Neuronal stem cell (in vitro differentiated cells): ENCODE measurements around the gene HELZ.

ENCODE experiments used
- DNase-seq: peaks from one replicate; pipeline ENCODE4 v3.0.0-alpha.2; 2013; ENCODE audit warnings: low spot score
- H2AFZ ChIP-seq: one replicate; pipeline ENCODE4 v1.6.1; 2013; ENCODE audit warnings: mild to moderate bottlenecking, low read length, inconsistent platforms
- H2AK5ac ChIP-seq: 2 replicates; pipeline ENCODE4 v1.6.1; 2013; ENCODE audit warnings: low read depth, mild to moderate bottlenecking, inconsistent platforms, low read length, moderate library complexity, mixed read lengths
- H2BK120ac ChIP-seq: 2 replicates; pipeline ENCODE4 v1.6.1; 2013; ENCODE audit warnings: low read depth, mild to moderate bottlenecking, inconsistent platforms, low read length, moderate library complexity, mixed read lengths
- H2BK12ac ChIP-seq: one replicate; pipeline ENCODE4 v1.6.1; 2013; ENCODE audit warnings: low read length, inconsistent platforms
- H2BK15ac ChIP-seq: 2 replicates; pipeline ENCODE4 v1.6.1; 2013; ENCODE audit warnings: mild to moderate bottlenecking, low read length, inconsistent platforms, mixed read lengths
- H2BK5ac ChIP-seq: one replicate; pipeline ENCODE4 v1.6.1; 2013; ENCODE audit warnings: inconsistent platforms, mild to moderate bottlenecking, low read length, moderate library complexity
- H3K14ac ChIP-seq: one replicate; pipeline ENCODE4 v1.6.1; 2013; ENCODE audit warnings: low read length, inconsistent platforms
- H3K18ac ChIP-seq: 2 replicates; pipeline ENCODE4 v1.6.1; 2013; ENCODE audit warnings: low read length, inconsistent platforms
- H3K23ac ChIP-seq: 2 replicates; pipeline ENCODE4 v1.6.1; 2013; ENCODE audit warnings: low read depth, mild to moderate bottlenecking, mixed read lengths, low read length, inconsistent platforms; ENCODE audit not compliant: poor library complexity
- H3K27ac ChIP-seq: replicated peaks from 3 replicates; pipeline ENCODE4 v1.5.1; 2013; ENCODE audit warnings: low read length, inconsistent platforms
- H3K27me3 ChIP-seq, 3 experiments: 2 replicates each; pipeline ENCODE4 v1.6.1; 2013; ENCODE audit warnings: low read length in 3 of 3, mild to moderate bottlenecking in 2 of 3, inconsistent platforms in 1 of 3, low read depth in 1 of 3, mixed read lengths in 1 of 3, moderate library complexity in 1 of 3; ENCODE audit not compliant: control insufficient read depth in 3 of 3, insufficient read depth in 3 of 3
- H3K36me3 ChIP-seq, 2 donors: replicated peaks in 1 of 2; 2 replicates each; pipeline ENCODE4 v1.6.1; 2013; ENCODE audit warnings: low read length in 2 of 2; ENCODE audit not compliant: control insufficient read depth in 2 of 2, insufficient read depth in 2 of 2
- H3K4ac ChIP-seq: 2 replicates; pipeline ENCODE4 v1.6.1; 2013; ENCODE audit warnings: inconsistent platforms, mild to moderate bottlenecking, low read length, moderate library complexity
- H3K4me1 ChIP-seq, 2 donors: 1 replicate in 1 of 2; 2 replicates in 1 of 2; pipeline ENCODE4 v1.6.1; 2013; ENCODE audit warnings: low read length in 2 of 2, low read depth in 1 of 2; ENCODE audit not compliant: control insufficient read depth in 2 of 2, insufficient read depth in 1 of 2
- H3K4me2 ChIP-seq: one replicate; pipeline ENCODE4 v1.6.1; 2013; ENCODE audit warnings: mild to moderate bottlenecking, low read length, inconsistent platforms; ENCODE audit not compliant: insufficient read depth, poor library complexity, severe bottlenecking
- H3K4me3 ChIP-seq, 2 donors: 2 replicates each; pipeline ENCODE4 v1.5.1; 2013; ENCODE audit warnings: low read length in 2 of 2, mild to moderate bottlenecking in 2 of 2, inconsistent platforms in 1 of 2, moderate library complexity in 1 of 2
- H3K79me1 ChIP-seq: one replicate; pipeline ENCODE4 v1.6.1; 2013; ENCODE audit warnings: low read depth, mild to moderate bottlenecking, inconsistent platforms, low read length, moderate library complexity
- H3K9ac ChIP-seq: one replicate; pipeline ENCODE4 v1.6.1; 2013; ENCODE audit warnings: mild to moderate bottlenecking, low read depth, low read length, inconsistent platforms; ENCODE audit not compliant: poor library complexity
- H3K9me3 ChIP-seq, 2 donors: replicated peaks in 1 of 2; 2 replicates each; pipeline versions ENCODE3 to v1.6.1; 2013; ENCODE audit warnings: low read length in 2 of 2, mild to moderate bottlenecking in 2 of 2, inconsistent platforms in 1 of 2, low read depth in 1 of 2, mixed read lengths in 1 of 2, moderate library complexity in 1 of 2; ENCODE audit not compliant: control insufficient read depth in 2 of 2, insufficient read depth in 1 of 2
- H4K8ac ChIP-seq: one replicate; pipeline ENCODE4 v1.6.1; 2013; ENCODE audit warnings: low read depth, mild to moderate bottlenecking, inconsistent platforms, low read length, moderate library complexity
- H4K91ac ChIP-seq: one replicate; pipeline ENCODE4 v1.6.1; 2013; ENCODE audit warnings: low read length, low read depth, mild to moderate bottlenecking, inconsistent platforms; ENCODE audit not compliant: poor library complexity
- WGBS, 2 donors: extraction: QIAGEN DNeasy Blood & Tissue Kit; methylation state at CpG; one replicate each; pipeline ENCODE4 v1.1.7; 2013; ENCODE audit warnings: missing lambda C conversion rate in 2 of 2, mixed read lengths in 1 of 2; ENCODE audit not compliant: insufficient read length in 2 of 2, insufficient replicate concordance in 1 of 2; ENCODE audit errors: extremely low coverage in 2 of 2; 5-methylcytosine and 5-hydroxymethylcytosine counted together

The HELZ gene

GRCh38 chr17:67066717-67067116 is 178.3 kb downstream of the HELZ start:
- Histone ChIP-seq H2AFZ (no peak overlapping the region), H2AK5ac (no peak overlapping the region), H3K4me3 (no peak overlapping the region), H3K4ac (no peak overlapping the region), H3K4me1 (peaks cover 0 to 9% of the 10 kb centered on the region in 2 donors), H2BK120ac (no peak overlapping the region), H3K4me2 (no peak overlapping the region), H3K9ac (no peak overlapping the region), H3K36me3 (no peaks in the 10 kb centered on the region), H4K8ac (no peak overlapping the region), H2BK12ac (no peak overlapping the region), H3K14ac (no peak overlapping the region), H4K91ac (no peak overlapping the region), H3K18ac (no peak overlapping the region), H3K9me3 (peaks cover 0 to 7% of the 10 kb centered on the region in 2 donors), H3K27ac (no peak overlapping the region), H2BK5ac (no peak overlapping the region), H3K27me3 (no peaks in the 10 kb centered on the region), H2BK15ac (no peak overlapping the region), H3K79me1 (no peaks in the 10 kb centered on the region), H3K23ac (no peak overlapping the region)
- no peak for DNase-seq
- WGBS, 2 donors, result no CpG with 5 or more reads among the region's 2 CpGs

- Histone ChIP-seq H3K27me3 (no peaks in the 10 kb centered on the region), H2BK12ac (no peak overlapping the region), H4K8ac (no peak overlapping the region), H2AFZ (no peak overlapping the region), H3K14ac (no peak overlapping the region), H3K4me3 (no peak overlapping the region), H3K23ac (no peak overlapping the region), H3K9ac (no peak overlapping the region), H2AK5ac (no peak overlapping the region), H3K18ac (no peak overlapping the region), H3K4ac (no peak overlapping the region), H2BK5ac (no peak overlapping the region), H3K9me3 (peaks cover 2 to 5% of the 10 kb centered on the region in 2 donors), H3K4me1 (peaks cover 0 to 3% of the 10 kb centered on the region in 2 donors), H3K4me2 (no peak overlapping the region), H4K91ac (no peak overlapping the region), H3K79me1 (no peaks in the 10 kb centered on the region), H3K36me3 (no peaks in the 10 kb centered on the region), H2BK120ac (no peak overlapping the region), H3K27ac (no peak overlapping the region), H2BK15ac (no peak overlapping the region)
- no peak for DNase-seq
- WGBS, 2 donors, result no CpG with 5 or more reads among the region's 6 CpGs
Observed at GRCh38 chr17:67063141-67063540, 181.9 kb downstream of the HELZ start.

- Histone ChIP-seq H2BK12ac (no peak overlapping the region), H2AK5ac (no peak overlapping the region), H3K4me3 (no peak overlapping the region), H3K27me3 (peaks cover 0 to 2% (median 0%) of the 10 kb centered on the region in 3 experiments), H3K9me3 (peaks cover 5 to 6% of the 10 kb centered on the region in 2 donors), H3K4ac (no peak overlapping the region), H3K4me2 (no peak overlapping the region), H3K23ac (no peak overlapping the region), H3K36me3 (no peaks in the 10 kb centered on the region), H4K8ac (no peak overlapping the region), H3K79me1 (peaks cover 3% of the 10 kb centered on the region), H3K18ac (no peak overlapping the region), H4K91ac (no peak overlapping the region), H2BK120ac (no peak overlapping the region), H3K9ac (no peak overlapping the region), H3K27ac (no peak overlapping the region), H2AFZ (no peak overlapping the region), H3K14ac (no peak overlapping the region), H2BK5ac (no peak overlapping the region), H3K4me1 (peaks cover 0 to 3% of the 10 kb centered on the region in 2 donors), H2BK15ac (peak overlapping the region; percentile 5)
- WGBS, 2 donors, result no CpG with 5 or more reads among the region's 6 CpGs
- no peak for DNase-seq
Observed at GRCh38 chr17:67059372-67059771, 185.6 kb downstream of the HELZ start.

- WGBS, 2 donors, result no CpG with 5 or more reads among the region's 8 CpGs
- no peak overlapping the region for H2BK120ac ChIP-seq
- no peak overlapping the region for H3K23ac ChIP-seq
- no peak overlapping the region for H4K8ac ChIP-seq
- H2BK12ac ChIP-seq, result no peak overlapping the region
- no peak for DNase-seq
- H3K27ac ChIP-seq, result no peak overlapping the region
- H3K9me3 ChIP-seq, result peaks cover 5 to 7% of the 10 kb centered on the region in 2 donors
- no peak overlapping the region for H2AFZ ChIP-seq
- H3K79me1 ChIP-seq, result peaks cover 3% of the 10 kb centered on the region
- no peak overlapping the region for H2AK5ac ChIP-seq
- no peak overlapping the region for H3K14ac ChIP-seq
- H3K18ac ChIP-seq, result no peak overlapping the region
- H3K4me1 ChIP-seq, result peaks cover 0 to 3% of the 10 kb centered on the region in 2 donors
- no peaks in the 10 kb centered on the region for H3K36me3 ChIP-seq
- H3K4me3 ChIP-seq, result no peak overlapping the region
- no peak overlapping the region for H2BK5ac ChIP-seq
- no peak overlapping the region for H2BK15ac ChIP-seq
- H3K27me3 ChIP-seq, result peaks cover 0 to 2% (median 0%) of the 10 kb centered on the region in 3 experiments
- H3K9ac ChIP-seq, result no peak overlapping the region
- no peak overlapping the region for H3K4ac ChIP-seq
- no peak overlapping the region for H4K91ac ChIP-seq
- H3K4me2 ChIP-seq, result no peak overlapping the region
Observed at GRCh38 chr17:67058036-67058435, 187.0 kb downstream of the HELZ start.
